ENCODE results near the gene SLC24A1.

The SLC24A1 gene

DNA sequence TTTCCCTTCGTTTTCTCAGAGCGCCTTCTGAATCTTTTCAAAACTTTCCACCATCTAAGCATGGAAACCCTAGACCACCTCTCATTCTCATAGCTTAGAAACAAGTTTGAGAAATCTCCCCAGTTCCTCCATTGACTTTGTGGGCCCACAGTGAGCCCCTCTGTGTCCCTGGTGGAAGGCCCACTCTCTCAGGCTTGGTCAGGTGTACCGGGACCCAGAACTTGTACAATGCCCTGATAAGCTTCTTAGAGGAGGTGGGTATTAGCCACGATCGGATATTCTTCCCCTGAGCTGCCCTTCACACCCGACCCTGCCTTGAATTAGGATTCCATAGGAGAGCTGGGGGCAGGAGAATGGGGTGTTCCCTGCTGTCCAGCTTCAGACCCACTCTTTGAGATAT lies at the start of gene SLC24A1:
Gene SLC24A1, plus strand, starts transcription at position 301 of the 400 bp plus-strand sequence. CDS start 2,143 bp downstream, outside the sequence.
- DNase-seq (ENCODE audit: extremely low spot score, insufficient read length, low read depth) (no peak), FAIRE-seq (no peak)

DNA sequence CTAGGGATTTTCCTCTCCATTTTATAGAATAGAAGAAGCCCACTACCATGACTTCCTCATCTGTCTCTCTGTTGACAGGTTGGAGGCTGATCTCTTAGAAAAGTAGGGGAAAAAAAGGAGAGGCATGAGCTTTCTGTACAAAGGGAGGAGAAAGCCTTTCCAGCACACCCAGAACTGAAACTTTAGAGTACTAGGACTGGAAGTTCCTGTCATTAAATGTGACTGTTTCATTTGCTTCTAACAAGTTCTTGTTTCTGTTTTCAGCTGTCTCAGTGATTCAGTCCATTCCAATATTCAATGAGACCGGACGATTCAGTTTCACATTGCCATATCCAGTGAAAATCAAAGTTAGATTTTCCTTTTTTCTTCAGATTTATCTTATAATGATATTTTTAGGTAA lies 49.8 kb upstream of the SLC24A1 start:
- no peak for DNase-seq (ENCODE audit: extremely low spot score, insufficient read length, low read depth)
- FAIRE-seq, result no peak

DNA sequence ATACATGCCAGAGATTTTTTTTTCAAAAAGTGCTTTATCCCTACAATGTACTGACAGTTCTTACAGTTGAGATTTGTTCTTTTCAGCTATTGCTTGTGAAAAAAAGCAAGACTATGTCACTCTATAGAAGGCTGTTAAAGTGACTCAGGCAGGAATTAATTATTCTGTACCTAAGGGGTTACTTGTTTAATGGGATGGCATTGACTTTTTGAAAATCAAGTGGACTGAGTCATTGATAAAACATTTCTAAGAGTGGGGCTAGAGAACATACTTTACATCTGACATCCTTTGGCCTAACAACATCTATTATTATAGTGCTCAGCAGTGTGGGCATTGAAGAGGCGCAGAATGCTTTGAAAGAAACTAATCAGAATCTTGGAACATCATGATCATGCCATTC lies 45.1 kb upstream of the SLC24A1 start:
- no peak for FAIRE-seq
- DNase-seq (ENCODE audit: extremely low spot score, insufficient read length, low read depth), result no peak

DNA sequence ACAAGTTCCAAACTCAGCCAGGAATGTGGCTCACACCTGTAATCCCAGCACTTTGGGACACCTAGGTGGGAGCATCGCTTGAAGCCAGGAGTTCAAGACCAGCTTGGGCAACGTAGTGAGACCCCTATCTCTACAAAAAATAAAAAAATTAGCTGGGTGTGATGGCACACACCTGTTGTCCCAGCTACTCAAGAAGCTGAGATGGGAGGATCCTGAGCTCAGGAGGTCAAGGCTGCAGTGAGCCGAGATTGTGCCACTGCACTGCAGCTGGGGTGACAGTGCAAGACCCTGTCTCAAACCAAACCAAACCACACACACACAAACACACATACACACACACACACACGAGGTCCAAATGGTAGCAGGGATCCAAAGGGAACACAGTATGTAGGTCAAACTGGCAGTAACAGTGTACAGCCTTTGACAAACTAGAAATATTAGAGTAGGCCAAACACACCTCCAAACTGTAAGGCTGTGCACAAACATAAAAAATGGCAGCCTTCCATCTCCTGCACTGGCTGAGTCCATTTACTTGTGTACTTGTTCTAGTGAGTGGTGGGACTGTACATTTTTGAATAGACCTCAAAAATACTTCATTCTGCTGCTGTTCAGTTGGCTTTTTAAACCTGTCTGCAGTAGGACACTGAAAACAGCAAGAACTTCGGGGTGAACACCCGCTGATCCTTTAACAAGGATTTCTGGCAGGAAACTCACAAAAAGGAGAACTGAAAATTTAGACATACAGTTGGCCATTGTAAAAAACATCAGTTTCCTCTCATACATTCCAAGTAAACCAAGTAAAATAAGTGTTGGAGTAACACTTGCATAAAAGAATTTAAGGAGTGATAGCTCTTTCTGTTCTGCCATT lies 44.4 kb upstream of the SLC24A1 start:
- no peak for DNase-seq (ENCODE audit: extremely low spot score, insufficient read length, low read depth)
- no peak for FAIRE-seq

DNA sequence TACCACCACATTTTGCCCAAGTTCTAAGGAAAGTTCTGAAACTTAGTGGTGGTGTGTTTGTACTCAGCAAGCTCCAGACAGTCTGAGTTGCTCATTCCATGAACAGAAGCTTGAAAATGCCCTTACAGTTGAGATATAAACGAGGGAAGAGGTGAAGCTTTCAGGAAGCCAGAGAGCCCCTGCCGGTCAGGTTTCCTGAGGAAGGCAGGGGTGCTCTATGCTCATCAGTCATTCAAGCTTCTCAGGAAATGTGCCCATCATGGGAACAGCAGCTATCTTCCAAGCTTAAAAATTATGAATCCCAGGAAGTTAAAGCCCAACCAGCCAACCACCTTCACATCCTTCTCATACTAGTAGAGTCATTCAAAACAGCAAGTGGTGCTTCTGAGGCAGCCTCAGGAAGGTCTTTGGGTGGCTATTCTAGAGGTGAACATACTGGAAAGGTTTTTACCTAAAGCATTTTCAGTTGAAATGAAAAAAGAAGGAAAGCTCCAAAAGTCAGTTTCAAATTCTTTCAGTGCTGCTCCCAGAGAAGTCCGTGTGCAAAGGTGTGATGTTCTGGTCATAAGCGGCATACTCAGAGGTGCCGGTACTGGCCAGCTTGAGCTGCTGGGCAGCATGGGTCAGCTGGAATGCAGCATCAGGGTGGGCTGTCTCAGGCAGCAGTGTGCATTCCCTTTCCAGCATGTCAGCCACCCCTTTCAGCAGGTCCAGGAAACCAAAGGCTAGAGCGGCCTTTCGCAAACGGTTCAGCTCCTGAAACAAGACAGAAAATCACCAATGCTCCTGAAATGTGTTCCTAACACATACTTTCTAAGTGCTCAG lies 42.6 kb upstream of the SLC24A1 start:
- FAIRE-seq, result no peak

DNA sequence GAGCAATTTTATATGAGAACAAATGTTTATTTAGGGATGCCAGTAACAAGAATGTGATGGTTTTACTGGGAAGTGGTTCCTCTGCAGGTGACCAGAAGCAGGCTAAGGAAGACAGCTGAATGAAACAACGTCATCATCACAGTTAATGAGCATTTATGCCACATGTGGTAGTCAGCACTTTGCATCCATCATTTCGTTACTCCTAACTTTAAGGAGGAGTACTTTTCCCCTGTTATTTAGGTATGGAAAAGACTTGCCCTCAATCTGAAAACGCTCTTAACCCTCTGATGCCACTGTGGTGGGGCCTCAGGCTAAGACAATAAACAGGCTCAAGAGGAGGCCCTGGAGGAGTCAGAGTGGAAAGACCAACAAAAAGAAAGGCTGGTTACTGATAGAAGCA lies 42.0 kb upstream of the SLC24A1 start:
- DNase-seq (ENCODE audit: extremely low spot score, insufficient read length, low read depth), result no peak
- no peak for FAIRE-seq

More for the DNA sequence above, 42.6 kb upstream of the SLC24A1 start:
- DNase-seq (ENCODE audit: extremely low spot score, insufficient read length, low read depth), result no peak

DNA sequence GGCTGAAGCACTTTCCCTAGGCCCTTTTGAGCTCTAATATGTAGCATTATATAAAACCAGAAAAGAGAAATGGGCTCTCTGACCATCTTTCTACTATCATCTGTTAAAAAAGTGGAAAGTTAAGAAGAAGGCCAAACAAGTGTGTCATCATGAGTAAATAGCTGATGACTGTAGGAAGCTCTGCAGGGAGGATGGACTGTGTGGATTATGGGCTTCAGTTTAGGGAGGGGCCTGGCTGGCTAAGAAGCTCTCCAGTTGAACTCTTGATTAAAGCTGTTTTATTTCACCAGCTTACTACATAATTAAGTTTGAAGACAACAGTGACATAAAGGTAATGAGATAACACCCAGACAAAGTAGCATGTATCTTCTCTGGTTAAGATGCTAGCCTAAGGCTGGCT lies 41.5 kb upstream of the SLC24A1 start:
- DNase-seq (ENCODE audit: extremely low spot score, insufficient read length, low read depth) (no peak), FAIRE-seq (no peak)

DNA sequence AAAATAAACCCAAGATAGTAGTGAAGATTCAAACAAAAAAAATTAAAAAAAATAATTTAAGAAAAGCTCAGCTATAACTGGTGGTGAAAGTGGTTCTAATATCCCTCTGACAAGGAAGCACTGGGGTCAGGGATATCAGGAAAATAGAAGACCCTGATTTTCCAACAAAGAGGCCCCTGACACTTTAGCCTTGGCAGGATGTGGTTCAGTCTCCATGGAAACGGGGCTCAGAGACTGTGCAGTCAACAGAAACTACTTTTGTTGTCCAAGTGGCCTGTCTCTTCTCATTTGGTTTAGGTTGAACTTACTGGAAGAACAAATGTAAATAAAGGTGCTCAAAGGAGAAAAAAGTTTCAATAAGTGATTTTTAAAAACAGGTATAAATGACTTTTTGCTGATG lies 38.0 kb upstream of the SLC24A1 start:
- FAIRE-seq, result peak; percentile 76
- DNase-seq (ENCODE audit: extremely low spot score, insufficient read length, low read depth), result peak; percentile 15

DNA sequence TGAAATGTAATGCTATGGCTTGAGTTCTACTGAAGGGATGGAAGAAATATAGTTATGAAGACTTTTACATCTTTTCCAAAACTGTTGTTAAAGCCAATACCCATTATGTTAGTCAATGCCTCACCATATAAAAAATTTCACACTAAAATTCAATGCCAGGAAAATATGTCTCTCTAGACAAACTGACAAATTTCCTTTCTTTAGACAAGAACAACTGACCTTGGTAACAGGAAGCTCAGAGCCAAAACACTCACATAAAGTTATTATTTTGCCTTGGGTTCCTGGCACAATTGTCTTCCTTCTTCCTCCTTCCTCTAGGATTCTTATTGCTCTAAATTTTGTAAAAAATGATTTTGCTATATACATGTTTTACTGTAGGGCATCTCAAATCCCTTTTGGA lies 37.5 kb upstream of the SLC24A1 start:
- no peak for DNase-seq (ENCODE audit: extremely low spot score, insufficient read length, low read depth)
- FAIRE-seq, result no peak

DNA sequence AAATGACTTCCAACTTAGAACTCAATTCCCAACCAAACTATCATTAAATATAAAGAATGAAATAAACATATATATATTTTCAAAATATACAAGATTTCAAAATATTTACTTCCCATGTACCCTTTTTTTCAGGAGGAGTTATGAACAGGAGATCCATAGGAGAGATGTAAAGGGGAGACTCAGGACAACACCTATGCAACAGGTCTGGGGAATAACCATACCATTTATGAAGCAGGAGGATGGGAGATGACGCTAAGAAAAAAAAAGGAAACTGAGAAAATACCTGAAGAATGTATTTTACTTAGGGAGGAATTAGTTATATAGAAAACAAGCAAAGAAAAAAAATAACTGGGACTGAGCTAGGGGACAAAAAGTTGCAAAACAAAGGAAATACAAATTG lies 34.6 kb upstream of the SLC24A1 start:
- FAIRE-seq (no peak), DNase-seq (ENCODE audit: extremely low spot score, insufficient read length, low read depth) (no peak)

DNA sequence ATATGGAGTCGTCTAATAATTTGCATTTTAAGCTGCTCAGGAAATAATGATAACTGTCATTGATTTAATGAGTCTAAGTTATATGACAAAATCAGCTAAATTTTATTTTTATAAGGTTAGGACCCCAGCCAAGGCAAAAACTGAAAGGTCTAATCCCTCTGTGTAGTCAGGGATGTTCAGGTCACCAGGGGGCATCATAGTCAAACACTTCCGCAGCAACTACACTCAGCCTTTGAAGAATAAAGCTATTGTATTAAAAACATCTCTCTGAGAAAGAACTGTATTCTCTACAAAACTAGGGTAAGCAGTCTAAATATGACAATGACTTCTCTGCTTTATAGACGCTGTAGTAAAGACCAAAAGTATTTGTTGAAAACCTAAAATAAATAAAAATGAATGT lies 25.8 kb upstream of the SLC24A1 start:
- DNase-seq (ENCODE audit: extremely low spot score, insufficient read length, low read depth) (no peak), FAIRE-seq (peak; percentile 54)

DNA sequence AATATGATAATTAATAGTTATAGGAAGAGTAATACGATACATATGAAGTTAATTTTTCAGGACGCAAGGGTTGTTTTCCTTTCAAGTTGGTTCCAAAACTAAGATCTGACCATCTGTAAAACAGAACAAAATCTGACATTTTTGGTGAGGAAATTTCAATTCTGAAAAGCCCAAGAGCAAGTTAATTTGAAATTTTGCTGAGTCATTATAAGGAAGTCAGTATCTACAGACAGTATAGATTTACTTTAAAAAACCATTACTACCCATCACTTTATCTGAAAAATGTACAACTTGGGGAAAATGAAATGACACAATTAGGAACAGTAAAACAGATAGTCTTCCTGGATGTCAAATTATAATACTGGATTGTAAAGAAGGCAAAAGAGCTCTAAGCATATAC lies 23.3 kb upstream of the SLC24A1 start:
- no peak for FAIRE-seq
- no peak for DNase-seq (ENCODE audit: extremely low spot score, insufficient read length, low read depth)

DNA sequence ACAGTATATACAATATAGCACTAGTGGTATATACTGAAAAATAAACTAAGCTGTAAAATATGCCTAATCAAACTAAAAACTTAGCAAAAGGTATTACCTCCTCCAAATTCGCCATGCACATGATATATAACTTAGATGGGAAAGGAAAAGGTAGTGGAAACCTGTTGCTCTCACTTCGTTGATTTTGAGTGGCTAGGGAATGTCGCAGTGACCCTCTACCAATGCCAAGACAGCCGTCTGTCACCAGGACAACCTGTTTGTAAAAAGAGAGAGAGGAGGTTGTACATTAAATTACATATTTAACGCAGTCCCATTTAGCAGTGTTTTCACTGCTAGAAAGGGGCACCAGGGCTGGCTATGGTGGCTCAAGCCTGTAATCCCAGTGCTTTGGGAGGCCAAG lies 22.1 kb upstream of the SLC24A1 start:
- FAIRE-seq (no peak), DNase-seq (ENCODE audit: extremely low spot score, insufficient read length, low read depth) (no peak)

DNA sequence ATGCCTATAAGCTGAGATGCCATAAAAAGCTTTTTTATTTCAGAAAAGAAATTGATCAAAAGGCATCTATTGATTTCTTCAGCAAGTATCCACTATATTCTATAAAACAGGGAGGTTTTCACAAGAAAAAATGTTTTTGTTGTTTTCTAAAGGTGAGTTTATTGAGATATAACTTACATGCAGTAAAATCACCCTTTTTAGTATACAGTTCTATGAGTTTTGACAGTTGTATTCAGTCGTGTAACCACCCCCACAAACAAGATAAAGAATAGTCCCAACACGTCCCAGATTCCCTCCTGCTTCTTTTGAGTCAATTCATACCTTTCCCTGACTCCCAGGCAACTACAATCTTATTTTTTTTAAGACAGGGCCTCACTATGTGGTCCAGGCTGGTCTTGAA lies 18.6 kb upstream of the SLC24A1 start:
- FAIRE-seq (no peak), DNase-seq (ENCODE audit: extremely low spot score, insufficient read length, low read depth) (no peak)

DNA sequence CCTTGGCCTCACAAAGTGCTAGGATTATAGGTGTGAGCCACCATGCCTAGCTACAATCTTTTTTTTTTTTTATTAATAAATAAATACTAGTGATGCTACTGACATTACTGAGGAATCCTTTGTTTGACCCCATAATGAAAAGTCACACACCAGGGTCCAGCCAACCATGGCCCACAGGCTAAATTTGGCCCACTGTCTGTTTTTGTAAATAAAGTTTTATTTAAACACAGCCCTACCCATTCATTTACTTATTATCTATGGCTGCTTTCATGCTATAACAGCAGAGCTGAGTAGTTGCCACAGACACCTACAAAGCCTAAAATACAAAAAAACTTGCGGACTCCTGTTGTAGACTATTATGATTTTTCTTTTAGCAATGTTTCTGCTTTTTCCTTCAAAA lies 18.2 kb upstream of the SLC24A1 start:
- DNase-seq (ENCODE audit: extremely low spot score, insufficient read length, low read depth) (no peak), FAIRE-seq (no peak)

DNA sequence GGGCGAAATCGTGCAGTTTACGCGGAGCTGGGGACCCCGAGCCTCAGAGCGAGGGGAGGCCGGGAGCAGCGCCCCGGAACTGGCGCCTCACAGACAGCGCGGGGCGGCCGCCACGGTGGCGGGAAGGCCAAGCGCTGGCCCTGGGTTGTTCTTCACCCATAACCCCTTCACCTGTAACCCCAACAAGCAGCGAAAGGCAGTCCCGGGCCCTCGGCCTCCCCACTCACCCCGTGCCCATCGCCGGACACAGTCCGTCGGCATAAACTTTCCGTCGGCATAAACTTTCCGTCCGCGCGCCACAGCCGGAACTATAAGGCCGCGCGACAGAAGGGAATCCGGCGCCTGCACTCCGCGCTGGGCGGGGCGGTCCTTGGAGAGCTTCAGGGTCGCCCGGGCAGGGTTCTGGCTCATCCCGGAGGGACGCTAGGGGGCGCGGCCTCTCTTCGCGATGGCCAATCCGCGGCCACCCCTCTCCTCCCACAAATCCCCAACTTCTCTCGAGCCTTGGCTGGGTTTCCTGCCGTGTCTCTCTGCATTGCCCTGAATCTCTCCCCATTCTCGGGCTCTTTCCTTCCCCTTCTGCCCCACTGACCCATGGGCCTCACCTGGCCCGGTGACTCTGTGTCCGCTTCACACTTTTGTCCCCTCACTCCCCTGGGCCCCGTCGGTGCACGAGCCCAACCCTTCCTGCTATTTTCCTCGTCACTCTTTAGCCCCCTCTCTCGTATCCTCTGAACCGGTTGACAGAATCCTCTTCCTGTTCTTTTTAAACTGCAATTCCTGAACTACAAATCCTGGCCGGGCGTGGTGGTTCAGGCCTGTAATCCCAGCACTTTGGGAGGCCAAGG lies 10.6 kb upstream of the SLC24A1 start, which contains the start of gene INTS14:
Gene INTS14, minus strand, starts transcription at position 261 of the 848 bp plus-strand sequence. CDS start 3,751 bp downstream, outside the sequence.
- DNase-seq (ENCODE audit: extremely low spot score, insufficient read length, low read depth) (peak; percentile 96), FAIRE-seq (peak; percentile 94)

DNA sequence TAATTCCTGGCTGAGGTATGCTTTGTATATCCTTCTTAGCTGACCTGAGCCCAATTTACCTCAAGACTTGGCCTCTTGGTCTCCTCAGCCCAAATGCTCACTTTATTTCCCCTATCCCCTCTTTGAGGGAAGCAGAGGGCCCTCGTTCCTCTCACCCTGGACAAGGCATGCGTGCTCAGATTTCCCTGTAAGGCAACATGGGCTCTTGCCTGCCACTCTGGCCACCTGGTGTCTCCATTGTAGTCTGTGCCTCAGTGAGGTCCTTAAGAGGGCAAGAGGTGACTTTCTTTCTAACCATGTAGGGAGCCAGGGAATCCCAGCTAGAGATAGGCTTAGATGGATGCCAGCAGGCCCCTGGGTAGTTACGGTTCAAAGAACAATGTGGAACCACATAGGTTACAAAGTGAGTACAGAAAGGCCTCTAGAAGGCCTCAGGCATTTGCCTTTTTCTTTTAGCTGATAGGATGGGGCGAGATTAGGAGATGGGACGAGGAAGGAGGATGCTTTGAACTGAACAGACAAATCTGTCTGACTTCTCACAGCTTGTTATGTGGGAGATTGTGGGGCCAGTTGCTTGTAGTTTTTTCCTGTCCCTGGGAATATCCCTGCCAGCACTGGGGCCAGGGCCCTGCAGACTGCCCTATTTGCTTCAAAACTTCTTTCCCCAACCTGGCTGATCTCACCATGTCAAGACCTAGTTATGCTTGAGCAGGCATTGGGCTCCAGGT lies 9.7 kb upstream of the SLC24A1 start:
- FAIRE-seq, result peak; percentile 31
- DNase-seq (ENCODE audit: extremely low spot score, insufficient read length, low read depth), result no peak

DNA sequence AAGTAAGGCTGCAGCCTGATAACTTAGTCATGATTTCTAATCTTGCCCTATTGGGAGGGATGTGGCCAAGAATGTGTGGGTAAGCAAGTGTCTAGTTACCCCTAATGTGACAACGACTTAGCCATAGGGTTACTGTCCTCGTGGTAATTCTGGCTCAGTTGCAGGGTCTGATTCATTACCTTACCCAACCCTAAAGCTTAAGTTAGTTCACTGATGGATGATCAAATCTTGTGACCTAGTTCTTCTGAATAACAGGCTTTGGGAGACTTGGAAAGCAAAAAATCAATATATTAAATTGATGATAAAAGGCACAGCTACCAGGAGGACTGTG lies 9.2 kb upstream of the SLC24A1 start:
- FAIRE-seq (no peak), DNase-seq (ENCODE audit: extremely low spot score, insufficient read length, low read depth) (no peak)

DNA sequence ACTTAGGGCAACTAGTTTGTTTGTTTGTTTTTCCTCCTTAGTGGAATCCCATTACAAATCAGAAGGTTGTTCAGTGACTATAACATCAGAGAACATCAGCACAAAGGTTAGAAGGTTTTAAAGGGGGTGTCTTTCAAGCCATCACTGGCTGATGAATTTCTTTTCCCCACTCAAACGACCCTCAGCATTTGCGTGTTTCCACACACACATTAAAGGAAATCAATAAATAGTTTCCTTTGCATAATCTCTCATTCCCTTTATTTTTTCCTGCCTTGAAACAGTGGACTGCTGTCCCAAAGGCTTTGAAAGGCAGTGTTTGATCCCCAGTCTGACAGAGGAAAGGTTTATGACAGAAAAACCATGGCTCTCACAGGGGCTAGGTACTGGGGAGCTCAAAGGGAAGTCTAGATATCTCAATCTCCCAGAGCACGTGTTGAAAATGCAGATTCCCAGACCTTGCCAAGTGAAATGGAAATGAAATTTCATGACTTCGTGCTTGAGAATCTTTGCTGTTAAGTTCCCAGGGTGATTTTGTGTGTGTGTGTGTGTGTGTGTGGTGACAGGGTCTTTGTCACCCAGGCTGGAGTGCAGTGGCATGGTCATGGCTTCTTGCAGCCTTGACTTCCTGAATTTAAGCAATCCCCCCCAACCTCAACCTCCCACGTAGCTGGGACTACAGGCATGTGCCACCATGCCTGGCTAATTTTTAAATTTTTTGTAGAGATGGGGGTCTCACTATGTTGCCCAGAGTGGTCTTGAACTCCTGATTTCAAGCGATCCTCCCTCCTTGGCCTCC lies 8.6 kb upstream of the SLC24A1 start:
- DNase-seq (ENCODE audit: extremely low spot score, insufficient read length, low read depth) (no peak), FAIRE-seq (no peak)

Data from GM18507 (cell line).